ENCODE data around the gene PGBD5.

PGBD5 gene

GRCh38 chr1:230292689-230293389, 133.3 kb downstream of the PGBD5 start:
- no peak for TF ChIP-seq CTCF (IDR thresholded peaks at IDR 0.05; ENCODE audit: low read depth, low read length)
- no peak for DNase-seq (ENCODE audit: low read depth, low spot score)
- in situ Hi-C loops (cut with HindIII; ENCODE audit: low sequenced_read_pairs), result no loop called here
- no peak overlapping the region for H3K4me3 ChIP-seq (ENCODE audit: low read depth, low read length)

GRCh38 chr1:230291731-230292620, 134.2 kb downstream of the PGBD5 start:
- H3K4me3 ChIP-seq (ENCODE audit: low read depth, low read length), result no peak overlapping the region
- TF ChIP-seq CTCF (IDR thresholded peaks at IDR 0.05; ENCODE audit: low read depth, low read length), result no peak
- DNase-seq (ENCODE audit: low read depth, low spot score), result no peak
- in situ Hi-C loops (cut with HindIII; ENCODE audit: low sequenced_read_pairs), result no loop called here

- DNase-seq (ENCODE audit: low read depth, low spot score), result no peak
- in situ Hi-C loops (cut with HindIII; ENCODE audit: low sequenced_read_pairs), result no loop called here
- no peak for TF ChIP-seq CTCF (IDR thresholded peaks at IDR 0.05; ENCODE audit: low read depth, low read length)
- no peak overlapping the region for H3K4me3 ChIP-seq (ENCODE audit: low read depth, low read length)
These were observed 136.8 kb downstream of the PGBD5 start for GRCh38 chr1:230289350-230289644.

DNA sequence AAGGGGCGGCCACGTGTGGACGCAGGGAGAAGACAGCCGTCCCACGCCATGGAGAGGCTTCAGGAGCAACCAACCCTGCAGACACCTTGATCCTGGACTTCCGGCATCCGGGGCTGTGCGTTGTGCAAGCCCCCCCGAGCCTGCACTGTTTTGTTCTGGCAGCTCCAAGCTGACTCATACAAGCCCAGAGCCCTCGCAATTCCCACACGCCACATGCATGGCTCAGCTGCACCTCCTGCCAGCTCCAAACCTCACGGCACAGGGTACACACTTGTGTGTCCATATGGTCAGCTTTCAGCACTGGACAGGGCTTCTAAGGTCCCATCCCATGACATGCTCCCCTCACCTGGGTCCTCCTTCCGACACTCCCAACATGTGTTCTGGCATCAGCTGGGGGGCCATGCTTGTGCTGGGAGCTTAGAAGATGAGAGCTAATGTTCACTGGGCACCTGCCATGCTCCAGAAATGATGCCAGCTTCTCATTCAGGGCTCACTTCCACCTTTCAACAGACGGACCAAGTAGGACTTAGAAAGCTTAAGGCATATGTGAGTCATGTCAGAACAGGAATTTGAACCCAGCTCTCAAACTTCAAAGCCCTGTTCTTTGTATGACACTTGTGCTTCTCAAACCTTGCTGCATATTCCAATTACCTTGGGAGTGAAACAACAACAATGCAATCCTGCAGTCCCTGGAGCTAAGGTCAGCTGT, 137.3 kb downstream of the PGBD5 start:
- in situ Hi-C loops (cut with HindIII; ENCODE audit: low sequenced_read_pairs), result no loop called here
- TF ChIP-seq CTCF (IDR thresholded peaks at IDR 0.05; ENCODE audit: low read depth, low read length), result no peak
- DNase-seq (ENCODE audit: low read depth, low spot score), result no peak
- no peak overlapping the region for H3K4me3 ChIP-seq (ENCODE audit: low read depth, low read length)

DNA sequence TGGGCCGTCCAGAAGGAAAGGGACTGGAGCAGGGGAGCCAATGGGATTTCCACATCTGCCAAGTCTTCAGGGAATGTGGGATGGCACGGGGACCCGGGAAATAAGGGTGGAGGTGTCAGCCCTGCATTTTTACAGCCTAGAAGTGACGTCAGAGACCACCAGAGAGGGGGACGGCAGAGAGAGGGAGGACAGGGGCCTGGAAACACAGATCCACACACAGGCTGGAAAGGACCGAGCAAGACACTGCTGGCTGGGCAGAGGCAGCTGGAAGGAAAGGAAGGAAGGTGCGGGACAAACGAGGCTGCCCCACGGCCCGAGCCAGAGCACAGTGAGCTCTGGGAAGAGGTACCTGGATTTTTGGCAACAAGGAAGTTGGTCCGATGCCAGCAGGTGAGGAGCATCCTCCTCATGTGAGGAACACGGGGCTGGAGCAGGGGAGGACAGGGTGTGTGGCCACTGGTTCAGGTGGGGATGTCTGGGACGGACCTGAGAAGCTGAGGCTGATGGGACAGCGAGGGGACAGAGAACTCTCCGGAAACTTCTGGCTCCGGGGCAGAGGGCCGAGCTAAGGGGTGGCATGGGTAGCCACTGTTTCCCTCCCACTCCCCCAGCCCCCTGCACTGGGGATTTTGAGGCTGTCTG, 138.3 kb downstream of the PGBD5 start:
- no peak for DNase-seq (ENCODE audit: low read depth, low spot score)
- in situ Hi-C loops (cut with HindIII; ENCODE audit: low sequenced_read_pairs), result no loop called here
- no peak overlapping the region for H3K4me3 ChIP-seq (ENCODE audit: low read depth, low read length)
- TF ChIP-seq CTCF (IDR thresholded peaks at IDR 0.05; ENCODE audit: low read depth, low read length), result no peak

DNA sequence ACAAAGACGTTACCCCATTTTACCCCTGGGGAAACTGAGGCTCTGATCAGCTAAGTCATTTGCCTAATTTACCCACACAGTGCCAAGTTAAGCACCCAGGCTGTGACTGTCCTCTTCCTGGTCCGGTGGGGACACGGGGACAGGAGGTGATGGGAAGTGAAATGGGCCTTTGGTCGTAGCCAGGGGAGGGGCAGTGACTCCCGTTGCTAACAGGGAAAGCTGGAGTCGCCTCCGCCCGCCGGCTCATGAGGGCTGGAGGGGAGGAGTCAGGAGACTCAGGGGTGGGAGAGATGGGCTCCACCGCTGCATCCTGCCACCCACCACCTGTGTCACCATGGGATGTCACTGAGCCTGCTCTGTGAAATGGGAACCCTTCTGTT, 139.3 kb downstream of the PGBD5 start:
- no peak for TF ChIP-seq CTCF (IDR thresholded peaks at IDR 0.05; ENCODE audit: low read depth, low read length)
- DNase-seq (ENCODE audit: low read depth, low spot score), result no peak
- no peak overlapping the region for H3K4me3 ChIP-seq (ENCODE audit: low read depth, low read length)
- in situ Hi-C loops (cut with HindIII; ENCODE audit: low sequenced_read_pairs), result no loop called here

Measured in astrocyte of the spinal cord (primary cell).